ENCODE measurements around the gene WWC2.

DNA sequence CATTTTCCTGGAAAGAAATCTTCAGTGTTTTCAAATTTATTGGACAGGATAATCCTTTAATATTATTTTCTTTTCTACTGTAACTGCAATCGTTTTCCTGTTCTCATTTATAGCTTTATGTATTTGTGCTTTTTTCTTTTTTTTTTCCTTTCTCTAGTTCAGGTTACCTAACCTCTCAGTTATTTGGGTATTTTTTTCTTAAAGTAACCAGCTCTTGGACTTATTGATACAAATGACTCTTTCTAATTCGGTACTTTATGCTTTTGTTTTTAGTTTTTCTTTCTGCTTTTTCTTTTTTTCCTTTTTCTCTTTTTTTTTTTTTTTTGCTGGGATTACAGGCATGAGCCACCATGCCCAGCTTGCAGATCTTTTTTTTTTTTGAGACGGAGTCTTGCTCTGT, 25.2 kb downstream of the WWC2 start:
- TF ChIP-seq CTCF (conservative IDR thresholded peaks at IDR 0.05; ENCODE audit: low read length) (no peak), EZH2phosphoT487 (IDR thresholded peaks at IDR 0.05; ENCODE audit: borderline replicate concordance, low read depth, low read length) (no peak)
